ENCODE data around the gene REEP1. TPM values are rescaled to one million over a fixed set of nuclear protein-coding genes. Genes with fewer than 3 reads are reported as not detected.

REEP1 gene
- total and polyA plus RNA-seq, 2 donors (not counting 1 experiment from before 2014, with no cell fraction given), result not detected

DNA sequence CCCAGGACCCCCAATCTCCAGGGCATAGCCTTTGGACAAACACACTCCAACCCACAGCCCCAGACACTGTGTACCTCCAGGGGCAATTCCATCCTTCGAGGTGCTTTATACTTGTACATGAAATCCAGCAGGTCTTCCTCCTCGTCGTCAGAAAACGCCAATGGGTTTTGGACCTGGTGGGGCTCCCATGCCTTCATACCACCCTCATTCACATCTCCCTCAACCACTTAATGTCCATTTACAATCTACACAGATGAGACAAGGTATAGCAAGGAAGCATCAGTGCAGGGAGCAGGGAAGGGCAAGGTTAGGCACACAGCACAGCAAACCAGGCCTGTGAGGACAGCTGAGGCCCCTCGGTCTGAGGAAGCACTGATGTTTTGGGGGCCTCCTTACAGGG, 117.5 kb downstream of the REEP1 start:
- Histone ChIP-seq H3K27me3 (replicated peaks in 1 of 4; ENCODE audit: control extremely low read depth in 1 of 4, control insufficient read depth in 3 of 4, insufficient read depth in 4 of 4, low read length in 3 of 4) (no peaks in the 10 kb centered on the region), H3K36me3 (replicated peaks in 1 of 2; ENCODE audit: control extremely low read depth in 1 of 2, control insufficient read depth in 1 of 2, extremely low read depth in 1 of 2, insufficient read depth in 2 of 2, low read length in 1 of 2) (no peaks in the 10 kb centered on the region), H3K27ac (ENCODE audit: low read length in 2 of 2) (no peak overlapping the region), H4K20me1 (ENCODE audit: control insufficient read depth, insufficient read depth, low read length, poor library complexity, severe bottlenecking) (no peaks in the 10 kb centered on the region), H3K4me2 (replicated peaks; ENCODE audit: low read depth, low read length, poor library complexity, severe bottlenecking) (no peak overlapping the region), H2AFZ (ENCODE audit: insufficient read depth, low read depth, low read length, poor library complexity, severe bottlenecking) (no peak overlapping the region), H3K79me2 (ENCODE audit: control insufficient read depth, insufficient read depth, low read length) (no peaks in the 10 kb centered on the region), H3K9ac (ENCODE audit: low read length) (no peak overlapping the region), H3K4me3 (ENCODE audit: control extremely low read depth in 1 of 5, extremely low read depth in 1 of 5, insufficient read depth in 1 of 5, low read depth in 2 of 5, low read length in 4 of 5) (no peak overlapping the region), H3K4me1 (ENCODE audit: control insufficient read depth in 2 of 2, insufficient read depth in 2 of 2, low read length in 2 of 2) (peaks cover 3 to 8% of the 10 kb centered on the region in 2 donors), H3K9me3 (ENCODE audit: control extremely low read depth in 1 of 3, control insufficient read depth in 2 of 3, insufficient read depth in 1 of 3, low read length in 2 of 3) (peaks cover 0 to 3% (median 0%) of the 10 kb centered on the region in 3 donors)
- 97% methylated on average over 4 of the region's 5 CpGs for WGBS (ENCODE audit: insufficient coverage)
- no peaks in the 10 kb centered on the region for H3K9me3 Mint-ChIP-seq (ENCODE audit: insufficient read depth)
- intact Hi-C loops (cut with micrococcal nuclease), result loop anchor here (5.0 kb wide), 1 partner anchor 222 kb away; the partner anchor contains the start of gene KDM3A
- CTCF ChIA-PET, result interaction anchor here (0.9 to 5.0 kb wide), 12 partner anchors 10 to 246 kb away, joined by 3 to 69 read pairs (median 10); partner anchors contain the start of gene MRPL35
- no peaks in the 10 kb centered on the region for H3K27me3 Mint-ChIP-seq
- peaks cover 15% of the 10 kb centered on the region for H3K4me1 Mint-ChIP-seq
- DNase-seq (no peak), ATAC-seq (ENCODE audit: low read depth) (no peak)
- H3K27ac Mint-ChIP-seq, result no peak overlapping the region
- POLR2A ChIA-PET, result no interaction called here
- TF ChIP-seq CTCF (IDR thresholded peaks at IDR 0.05), result no peak
- TF ChIP-seq EZH2 (IDR thresholded peaks at IDR 0.05; ENCODE audit: borderline replicate concordance, insufficient read depth, low read depth, low read length, poor library complexity, severe bottlenecking), result no peak
- no peak overlapping the region for H3K4me3 Mint-ChIP-seq

DNA sequence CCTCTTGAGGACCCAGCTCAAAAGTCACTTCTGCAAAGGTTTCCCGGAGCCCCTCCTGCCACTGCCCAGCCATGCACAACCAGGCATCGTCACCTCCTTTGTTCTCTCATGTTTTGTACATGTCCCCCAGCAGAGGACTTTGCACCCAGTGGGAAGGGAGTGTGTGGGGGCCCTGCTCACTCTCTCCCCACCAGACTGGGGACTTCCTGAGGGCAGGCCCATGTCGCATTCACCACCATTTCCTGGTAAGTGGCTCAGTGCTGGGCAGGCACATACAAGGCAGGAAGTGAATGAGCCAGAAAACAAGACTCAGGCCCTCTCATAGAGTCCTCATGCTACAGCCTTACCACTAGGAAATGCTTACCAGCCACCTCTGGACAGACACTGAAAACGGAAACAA, 119.3 kb downstream of the REEP1 start:
- DNase-seq, result no peak
- WGBS (ENCODE audit: insufficient coverage), result 81% methylated on average over 2 of the region's 4 CpGs
- Mint-ChIP-seq H3K4me3 (no peak overlapping the region), H3K9me3 (ENCODE audit: insufficient read depth) (no peaks in the 10 kb centered on the region), H3K4me1 (peaks cover 3% of the 10 kb centered on the region), H3K27ac (no peak overlapping the region), H3K27me3 (no peaks in the 10 kb centered on the region)
- peaks cover 0 to 11% of the 10 kb centered on the region in 2 experiments for H3K36me3 ChIP-seq (replicated peaks in 1 of 2; ENCODE audit: control extremely low read depth in 1 of 2, control insufficient read depth in 1 of 2, extremely low read depth in 1 of 2, insufficient read depth in 2 of 2, low read length in 1 of 2)
- TF ChIP-seq EZH2 (IDR thresholded peaks at IDR 0.05; ENCODE audit: borderline replicate concordance, insufficient read depth, low read depth, low read length, poor library complexity, severe bottlenecking), result no peak
- no peak for TF ChIP-seq CTCF (IDR thresholded peaks at IDR 0.05)
- peaks cover 0 to 3% (median 0%) of the 10 kb centered on the region in 3 donors for H3K9me3 ChIP-seq (ENCODE audit: control extremely low read depth in 1 of 3, control insufficient read depth in 2 of 3, insufficient read depth in 1 of 3, low read length in 2 of 3)
- H4K20me1 ChIP-seq (ENCODE audit: control insufficient read depth, insufficient read depth, low read length, poor library complexity, severe bottlenecking), result no peaks in the 10 kb centered on the region
- H3K27me3 ChIP-seq (replicated peaks in 1 of 4; ENCODE audit: control extremely low read depth in 1 of 4, control insufficient read depth in 3 of 4, insufficient read depth in 4 of 4, low read length in 3 of 4), result no peaks in the 10 kb centered on the region
- H3K4me3 ChIP-seq (ENCODE audit: control extremely low read depth in 1 of 5, extremely low read depth in 1 of 5, insufficient read depth in 1 of 5, low read depth in 2 of 5, low read length in 4 of 5), result no peak overlapping the region
- ChIA-PET POLR2A (no interaction called here), CTCF (no interaction called here)
- no peak overlapping the region for H3K9ac ChIP-seq (ENCODE audit: low read length)
- peaks cover 0 to 4% of the 10 kb centered on the region in 2 donors for H3K4me1 ChIP-seq (ENCODE audit: control insufficient read depth in 2 of 2, insufficient read depth in 2 of 2, low read length in 2 of 2)
- intact Hi-C loops (cut with micrococcal nuclease), result no loop called here
- no peak overlapping the region for H2AFZ ChIP-seq (ENCODE audit: insufficient read depth, low read depth, low read length, poor library complexity, severe bottlenecking)
- H3K4me2 ChIP-seq (replicated peaks; ENCODE audit: low read depth, low read length, poor library complexity, severe bottlenecking), result no peak overlapping the region
- no peak overlapping the region for H3K27ac ChIP-seq (ENCODE audit: low read length in 2 of 2)
- H3K79me2 ChIP-seq (ENCODE audit: control insufficient read depth, insufficient read depth, low read length), result no peaks in the 10 kb centered on the region
- no peak for ATAC-seq (ENCODE audit: low read depth)

Measured in B cell (primary cell).